Activated CD8-positive, alpha-beta memory T cell treated with anti-CD3 and anti-CD28 coated beads, Interleukin-2, amount 50 U/mL, for 1 hour (primary cell): ENCODE data around the gene TMEM87B.

Experiments
- DNase-seq: peaks from one replicate; pipeline ENCODE4 v3.0.0-alpha.2; 2020; ENCODE audit errors: extremely low read depth

The TMEM87B gene

DNA sequence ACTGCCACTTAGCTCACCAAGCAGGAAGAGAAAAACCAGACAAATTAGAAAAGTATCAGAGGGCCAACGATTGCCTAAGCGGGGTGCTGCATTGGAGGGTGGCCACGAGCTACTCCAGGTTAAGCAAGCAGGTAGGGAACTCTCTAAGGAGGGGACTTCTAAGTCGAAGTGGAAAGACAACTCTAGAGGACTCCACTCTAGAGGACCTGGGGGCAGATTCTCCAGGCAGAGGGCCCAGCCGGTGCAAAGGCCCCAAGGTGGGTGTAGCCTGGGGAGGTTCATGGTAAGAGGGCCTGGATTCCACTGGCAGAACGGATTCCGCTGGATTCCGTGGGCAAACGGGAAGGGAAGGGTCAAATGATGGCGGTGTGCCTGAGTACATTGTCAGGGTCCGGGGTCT, 95.8 kb downstream of the TMEM87B start:
- no peak for DNase-seq

DNA sequence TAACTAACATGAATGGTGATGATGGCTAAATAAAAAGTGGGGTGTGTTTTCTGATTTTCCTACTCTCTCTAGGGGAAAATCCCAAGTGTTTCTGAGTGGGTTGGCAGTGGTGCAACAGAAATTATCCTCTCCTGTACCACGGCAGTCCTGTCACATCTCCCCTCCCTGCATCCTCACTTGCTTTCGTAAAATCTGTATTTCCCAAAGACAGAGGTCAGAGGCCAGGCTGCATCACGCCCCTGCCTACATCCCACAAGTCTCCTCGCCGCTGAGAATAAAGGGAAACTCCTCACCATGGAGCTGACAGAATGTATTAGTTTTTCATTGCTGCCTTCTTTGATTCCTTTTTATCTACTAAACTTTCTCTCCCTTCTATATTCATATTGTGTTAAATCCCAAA, 96.2 kb downstream of the TMEM87B start:
- no peak for DNase-seq

DNA sequence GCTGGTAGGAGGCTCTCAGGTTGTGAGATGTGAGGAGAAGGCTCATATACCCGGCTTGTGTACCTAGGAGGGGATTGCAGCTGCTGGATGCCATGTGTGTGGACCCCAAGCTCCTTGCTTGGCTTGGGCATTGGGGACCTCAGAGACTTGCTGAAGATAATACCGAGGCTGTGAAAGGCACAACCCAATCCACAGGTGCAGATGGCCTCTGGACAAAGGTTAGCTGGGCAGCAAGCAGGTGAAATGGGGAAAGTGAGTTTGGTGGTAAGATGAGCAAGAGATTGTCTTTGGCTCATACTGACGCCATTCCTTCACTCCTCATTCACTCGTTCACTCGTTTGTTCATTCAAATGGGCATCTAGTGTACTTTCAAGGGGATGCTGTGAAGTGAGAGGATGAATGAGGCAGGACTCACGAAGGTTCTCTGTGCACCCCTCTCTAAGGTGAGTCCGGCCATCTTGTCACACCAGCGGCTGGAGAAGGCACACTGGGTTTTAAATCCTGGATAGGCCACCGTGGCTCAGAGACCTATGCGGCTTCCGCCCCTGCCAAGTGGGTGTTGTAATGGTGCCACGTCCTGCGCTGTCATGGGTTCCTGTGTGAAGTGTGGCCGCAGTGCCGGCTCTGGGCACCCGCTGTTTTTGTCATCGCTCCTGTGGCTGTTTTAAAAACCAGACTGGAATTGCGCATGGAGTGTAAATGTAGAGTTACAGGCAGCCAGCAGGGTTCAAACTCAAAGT, 96.8 kb downstream of the TMEM87B start:
- no peak for DNase-seq

DNA sequence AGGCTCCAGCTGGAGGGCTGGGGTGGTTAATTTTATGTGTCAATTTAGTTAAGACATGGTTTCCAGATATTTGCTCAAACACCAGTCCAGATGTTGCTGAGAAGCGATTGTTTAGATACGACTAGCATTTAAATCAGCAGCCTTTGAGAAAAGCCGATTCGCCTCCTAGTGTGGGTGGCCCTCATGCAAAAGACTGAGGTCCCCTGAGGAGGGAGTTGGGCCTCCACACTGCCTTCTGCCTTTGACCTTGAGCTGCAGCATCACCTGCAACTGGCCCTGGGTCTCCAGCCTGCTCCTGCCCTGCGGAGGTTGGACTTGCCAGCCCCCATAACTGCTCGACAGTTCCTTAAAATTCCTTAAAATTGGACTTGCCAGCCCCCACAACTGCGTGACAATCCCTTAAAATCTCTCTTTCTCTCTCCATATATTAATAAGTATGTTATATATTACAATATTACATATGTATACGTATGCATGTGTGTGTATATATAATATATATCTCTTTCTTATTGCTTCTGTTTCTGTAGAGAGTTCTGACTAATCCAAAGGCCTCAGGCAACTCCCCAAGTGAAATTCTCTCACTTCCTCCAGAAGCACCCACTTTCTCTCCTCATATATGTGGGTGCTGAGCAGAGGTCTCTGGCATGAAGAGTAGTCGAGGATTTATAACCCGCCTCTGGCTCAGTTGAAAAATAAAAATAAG, 97.6 kb downstream of the TMEM87B start:
- DNase-seq = no peak

DNA sequence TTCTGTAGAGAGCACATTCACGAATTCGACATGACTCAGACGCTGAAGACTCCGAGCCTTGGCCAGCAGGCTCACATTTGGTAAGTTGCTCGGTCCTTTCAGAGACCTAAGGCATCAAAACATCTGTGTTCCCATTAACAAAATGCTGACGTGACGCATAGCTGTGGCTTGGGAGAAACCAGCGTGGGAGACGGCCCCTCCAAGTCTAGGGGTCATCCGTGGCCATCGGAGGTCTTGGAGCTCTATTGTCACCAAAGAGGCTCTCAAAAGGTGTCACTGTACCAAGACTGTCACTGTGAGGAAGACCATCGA, 98.1 kb downstream of the TMEM87B start:
- DNase-seq = no peak

DNA sequence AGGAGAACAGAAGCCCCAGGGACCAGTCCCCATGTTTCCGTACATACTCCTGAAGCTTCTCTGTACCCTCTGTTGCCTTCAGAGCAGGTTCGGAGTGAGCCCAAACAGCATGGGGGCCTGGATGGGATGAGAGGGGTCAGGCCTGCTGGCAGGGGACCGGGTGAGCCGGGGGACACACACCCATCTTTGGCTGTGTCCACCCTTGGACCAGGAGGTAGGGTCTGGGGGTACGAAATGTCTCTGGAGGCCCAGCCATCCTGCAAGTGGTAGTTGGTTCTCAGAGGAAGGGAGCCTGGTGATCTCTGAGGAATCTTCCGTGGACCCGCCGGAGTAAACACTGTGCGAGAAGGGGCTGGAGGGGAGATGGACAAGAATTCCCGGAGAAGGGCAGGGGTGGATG, 98.4 kb downstream of the TMEM87B start:
- DNase-seq = no peak

DNA sequence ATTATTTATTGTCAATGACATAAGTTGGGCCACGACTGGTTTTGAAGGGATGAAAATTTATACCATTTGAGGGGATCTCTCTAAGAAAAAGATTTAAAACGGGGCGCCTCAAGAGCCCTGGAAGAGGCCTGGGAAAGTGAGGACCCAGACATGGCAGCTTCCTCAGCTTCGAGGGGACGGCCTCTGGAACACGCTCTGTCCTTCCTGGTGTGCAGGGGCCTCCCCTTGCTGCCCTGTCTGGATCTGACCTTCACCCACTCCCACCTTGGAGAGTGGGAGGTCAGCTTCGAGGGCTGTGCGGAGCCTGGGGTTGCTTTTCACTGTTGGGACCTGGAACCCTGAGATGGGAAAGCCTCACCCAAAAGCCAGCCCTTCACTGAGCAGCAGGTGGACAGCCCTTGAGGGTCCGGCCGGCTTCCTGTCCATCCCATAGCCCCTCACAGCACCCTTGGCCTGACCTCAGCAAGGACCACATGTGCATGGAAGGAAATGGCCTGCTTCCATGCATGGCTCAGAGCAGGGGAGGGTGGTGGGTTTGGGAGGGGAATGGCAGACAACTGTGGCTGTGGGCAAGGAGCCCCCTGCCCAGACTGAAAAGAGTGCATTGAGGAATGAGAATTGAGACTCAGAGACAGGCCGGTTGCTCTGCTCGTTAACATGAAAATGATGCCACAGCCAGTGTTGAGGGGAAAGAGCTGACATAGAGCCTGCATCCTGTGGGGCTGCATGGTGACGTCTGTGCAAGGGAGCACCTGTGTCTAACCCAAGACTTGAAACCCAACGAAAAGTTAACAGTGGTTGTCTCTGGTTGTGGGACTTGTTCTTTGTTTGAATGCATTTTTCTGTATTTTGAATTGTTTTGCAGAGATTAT, 99.4 kb downstream of the TMEM87B start:
- DNase-seq = peak; percentile 38

DNA sequence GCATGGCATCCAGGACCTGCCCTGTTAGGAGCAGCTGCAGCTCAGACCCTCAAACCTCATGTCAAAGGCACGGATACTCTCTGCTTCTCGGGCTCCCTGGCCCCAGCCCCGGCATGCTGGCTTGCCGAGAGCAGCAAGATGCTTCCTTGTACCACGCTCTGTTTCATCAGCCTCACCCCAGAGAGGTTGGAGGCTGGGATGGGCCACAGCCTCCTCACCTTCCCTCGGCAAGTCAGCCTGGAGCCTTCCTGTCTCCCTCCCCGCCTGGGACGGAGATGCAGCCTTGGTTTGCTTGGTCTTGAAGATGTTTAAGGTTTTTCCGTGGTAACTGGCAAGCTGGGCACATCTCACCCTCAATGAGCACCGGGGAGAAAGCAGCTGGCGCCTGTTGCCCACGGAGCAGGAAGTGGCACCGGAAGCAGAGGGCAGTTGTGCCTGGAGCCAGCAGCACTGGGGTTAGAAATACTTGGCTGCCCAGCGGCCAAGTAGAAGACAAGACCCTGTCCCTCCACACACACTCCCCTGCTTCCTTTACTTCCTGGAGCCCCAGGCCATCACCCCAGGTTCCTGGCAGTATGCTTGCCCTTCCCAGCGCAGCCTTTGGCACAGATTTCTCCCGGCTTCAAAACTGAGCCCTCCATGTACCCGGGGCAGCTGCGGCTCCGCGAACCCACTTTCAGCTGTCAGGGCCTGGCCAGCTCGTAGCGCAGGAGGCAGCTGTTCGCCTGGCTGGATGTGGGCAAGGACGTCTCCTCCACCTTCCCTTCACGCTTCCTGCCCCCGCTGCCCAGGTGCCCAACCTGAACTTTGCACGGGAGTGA, 100.5 kb downstream of the TMEM87B start:
- no peak for DNase-seq

DNA sequence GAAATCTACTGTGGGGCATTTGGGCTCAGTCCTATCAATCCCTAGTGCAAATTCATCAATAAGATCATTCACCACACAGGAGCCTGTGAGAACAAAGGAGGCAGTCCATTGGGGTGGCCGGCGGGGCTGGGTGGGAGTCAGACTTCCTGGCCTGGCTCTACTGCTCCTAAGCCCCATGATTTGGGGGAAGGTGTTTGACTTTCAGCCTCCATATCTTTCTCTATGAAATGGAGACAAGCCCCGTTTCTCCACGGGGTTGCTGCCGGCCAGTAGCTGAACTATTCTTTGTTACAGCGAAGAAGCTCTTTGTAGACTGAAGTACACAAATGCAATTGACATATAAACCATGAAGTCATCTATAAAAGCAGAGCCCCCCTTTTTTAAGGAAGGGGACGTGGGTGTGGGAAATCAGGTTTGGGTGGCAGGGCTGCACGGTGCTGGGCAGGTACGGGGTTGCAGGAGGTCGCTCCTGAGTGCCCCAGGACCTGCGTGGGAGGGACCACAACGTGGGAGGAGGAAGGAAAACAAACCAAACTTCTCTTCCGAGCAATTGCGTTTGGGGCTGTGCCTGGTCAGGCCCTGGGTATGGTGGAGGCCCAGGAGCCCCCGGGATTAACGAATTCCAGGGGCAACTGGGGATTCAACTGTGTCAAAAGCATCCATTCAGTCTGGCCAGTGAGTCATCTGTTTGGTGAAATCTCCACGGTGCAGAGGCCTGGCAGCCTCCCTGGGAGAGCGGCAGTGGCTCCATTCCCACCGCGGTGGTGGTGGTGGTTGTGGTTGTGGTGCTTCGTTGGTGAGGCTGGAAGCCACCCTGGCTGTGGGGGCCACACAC, 101.3 kb downstream of the TMEM87B start:
- no peak for DNase-seq

DNA sequence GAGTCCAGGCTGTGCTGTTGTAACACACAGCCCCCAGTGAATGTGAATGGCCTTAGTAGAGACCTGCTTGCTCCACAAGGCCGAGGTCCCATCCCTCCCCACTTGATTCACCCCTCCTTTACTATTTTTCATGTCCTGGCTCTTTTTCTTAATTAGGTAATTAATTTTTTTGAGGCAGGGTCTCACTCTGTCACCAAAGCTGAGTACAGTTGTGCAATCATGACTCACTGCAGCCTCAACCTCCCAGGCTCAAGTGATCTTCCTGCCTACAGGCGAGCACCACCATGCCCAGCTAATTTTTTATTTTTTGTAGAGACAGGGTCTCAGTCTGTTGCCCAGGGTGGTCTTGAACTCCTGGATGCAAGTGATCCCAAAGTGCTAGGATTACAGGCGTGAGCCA, 102.4 kb downstream of the TMEM87B start:
- no peak for DNase-seq

DNA sequence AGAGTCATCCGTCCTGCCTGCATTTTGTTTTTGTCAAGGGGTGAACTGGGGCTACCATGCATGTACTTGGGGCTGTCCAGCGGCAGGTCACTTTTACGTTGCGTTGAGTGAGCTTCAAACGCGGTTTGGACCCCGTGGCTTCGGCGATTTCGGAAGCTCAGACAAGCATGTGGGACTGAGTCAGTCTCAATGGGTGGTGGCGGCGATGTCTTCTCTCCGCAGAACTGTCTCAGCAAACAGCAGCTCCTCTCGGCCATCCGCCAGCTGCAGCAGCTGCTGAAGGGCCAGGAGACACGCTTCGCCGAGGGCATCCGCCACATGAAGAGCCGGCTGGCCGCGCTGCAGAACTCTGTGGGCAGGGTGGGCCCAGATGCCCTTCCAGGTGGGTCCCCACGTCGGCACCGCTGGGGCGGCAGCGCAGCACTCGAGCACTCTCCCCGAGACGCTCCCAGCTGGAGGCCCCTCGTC, 104.4 kb downstream of the TMEM87B start:
- DNase-seq = no peak

DNA sequence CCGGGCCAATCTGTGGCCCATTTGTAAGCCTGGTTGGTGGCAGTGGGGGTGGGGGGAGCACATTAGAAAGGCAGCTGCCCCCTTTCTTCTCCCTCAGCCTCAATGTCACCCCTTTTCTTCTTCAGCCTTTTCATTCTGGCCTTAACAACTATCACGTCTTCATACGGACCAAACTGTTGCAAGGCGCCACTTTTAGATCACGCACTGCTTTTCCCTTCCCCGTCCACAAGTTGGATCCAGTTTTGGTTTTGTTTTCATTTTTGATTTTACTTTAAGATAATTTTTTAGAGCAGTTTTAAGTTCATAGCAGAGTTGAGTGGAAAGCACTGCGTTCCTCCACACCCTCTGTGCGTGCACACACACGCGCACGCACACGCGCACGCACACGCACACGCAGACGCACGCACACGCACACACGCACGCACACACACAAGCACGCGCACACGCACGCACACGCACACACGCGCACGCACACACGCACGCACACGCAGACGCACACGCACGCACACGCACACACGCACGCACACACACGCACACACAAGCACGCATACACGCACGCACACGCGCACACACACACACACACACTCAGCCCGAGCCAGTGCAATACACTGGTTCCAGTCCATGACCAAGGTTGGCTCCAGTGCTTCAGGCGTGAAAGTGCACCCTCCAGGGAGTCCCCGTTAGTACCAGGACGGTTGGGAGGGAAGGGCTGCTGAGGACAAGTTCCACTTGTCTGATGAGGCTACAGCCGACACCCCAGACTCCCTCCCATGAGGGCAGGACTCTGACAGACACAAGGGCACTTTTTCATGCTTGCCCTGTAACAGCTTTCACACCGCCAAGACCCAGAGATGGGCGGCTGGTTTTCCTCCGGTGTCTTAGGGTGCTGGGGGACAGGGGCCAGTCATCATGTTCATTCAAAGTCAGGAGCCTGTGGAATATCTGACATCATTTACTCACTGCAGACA, 105.5 kb downstream of the TMEM87B start:
- no peak for DNase-seq

DNA sequence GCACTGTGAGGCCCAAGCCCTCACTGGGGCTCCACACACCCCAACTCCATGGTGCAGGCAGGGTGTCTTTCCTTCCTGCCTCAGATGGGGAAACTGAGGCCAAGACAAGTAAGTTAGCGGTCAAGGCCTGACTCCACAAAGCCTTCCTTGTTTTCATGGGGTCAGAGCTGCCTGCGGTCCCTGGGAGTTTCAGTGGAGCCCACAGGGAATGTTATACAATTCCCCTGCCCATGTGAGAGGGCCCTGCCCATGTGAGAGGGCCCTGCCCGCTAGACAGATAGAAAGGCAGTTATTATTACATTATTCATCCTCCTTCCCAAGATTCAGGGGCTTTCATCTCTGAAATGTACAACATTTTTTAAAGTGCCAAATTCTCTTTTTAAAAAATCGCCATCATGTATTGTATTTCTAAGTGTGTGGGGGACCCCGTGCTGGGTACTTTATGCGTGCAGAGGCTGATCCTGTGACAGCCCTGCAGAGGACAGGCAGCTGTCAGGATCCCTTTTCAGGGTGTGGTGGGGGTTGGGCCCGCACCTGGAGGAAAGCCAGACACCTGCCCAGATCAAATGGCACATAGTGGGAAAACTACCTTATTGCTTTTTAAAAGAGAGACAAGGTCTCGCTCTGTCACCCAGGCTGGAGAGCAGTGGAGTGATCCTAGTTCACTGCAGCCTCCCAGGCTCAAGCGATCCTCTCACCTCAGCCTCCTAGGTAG, 106.5 kb downstream of the TMEM87B start:
- DNase-seq = no peak

DNA sequence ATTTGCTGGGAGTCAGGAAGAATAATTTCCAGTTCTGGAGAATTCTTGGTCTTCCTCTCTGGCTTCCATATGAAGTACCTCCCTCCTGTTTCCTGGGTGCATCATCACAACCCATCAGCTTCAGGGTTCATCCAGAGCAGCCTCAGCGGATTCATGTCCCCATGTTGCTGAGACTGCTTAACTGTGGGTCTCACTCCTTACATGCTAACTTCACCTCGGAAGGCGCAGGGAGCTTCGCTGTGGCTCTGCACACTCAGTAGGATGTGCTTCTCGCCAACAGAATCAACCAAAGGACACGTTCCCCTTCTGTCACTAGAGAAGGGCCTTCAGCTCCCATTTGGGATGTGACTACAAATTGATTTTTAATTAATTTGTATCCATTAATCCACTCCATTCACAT, 107.3 kb downstream of the TMEM87B start:
- DNase-seq = no peak

DNA sequence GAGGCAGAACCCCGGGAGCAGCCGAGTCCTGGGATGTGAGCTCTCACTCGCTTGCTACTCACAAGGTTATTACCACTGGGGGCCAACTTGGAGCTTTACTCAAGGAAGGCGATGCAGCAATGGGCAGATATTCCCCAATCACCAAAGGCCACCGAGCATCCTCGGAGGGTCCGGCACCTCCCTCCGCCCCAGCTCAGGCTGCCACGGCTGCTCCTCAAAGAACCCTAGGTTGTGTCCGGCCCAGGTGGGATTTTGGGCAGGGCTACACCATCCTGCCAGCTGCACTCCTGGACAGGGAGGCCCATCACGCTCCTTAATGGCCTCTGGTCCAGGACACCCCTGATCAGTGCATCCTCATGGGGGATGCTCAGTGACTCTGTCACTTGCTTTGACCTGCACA, 107.9 kb downstream of the TMEM87B start:
- DNase-seq = no peak

DNA sequence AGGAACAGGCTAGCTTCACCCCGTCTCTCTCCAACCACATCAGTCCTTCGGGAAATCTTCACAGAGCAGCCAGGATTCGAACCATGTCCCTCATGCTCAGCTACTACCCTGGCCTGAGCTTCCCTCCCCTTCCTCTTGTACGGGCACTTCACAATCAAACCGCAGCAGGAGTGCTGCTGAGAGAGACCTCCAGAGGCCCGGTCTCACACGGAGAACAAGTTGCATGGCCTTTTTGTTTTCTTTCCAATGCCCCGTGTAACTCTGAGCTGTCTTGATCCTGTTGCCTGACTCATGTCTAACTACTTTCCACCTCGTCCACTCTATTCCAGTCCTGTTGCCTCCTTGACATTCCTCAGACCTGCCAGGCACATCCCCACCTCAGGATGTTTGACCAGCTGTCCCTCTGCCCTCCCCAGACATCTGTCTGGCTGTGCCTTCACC, 108.5 kb downstream of the TMEM87B start:
- DNase-seq = no peak

DNA sequence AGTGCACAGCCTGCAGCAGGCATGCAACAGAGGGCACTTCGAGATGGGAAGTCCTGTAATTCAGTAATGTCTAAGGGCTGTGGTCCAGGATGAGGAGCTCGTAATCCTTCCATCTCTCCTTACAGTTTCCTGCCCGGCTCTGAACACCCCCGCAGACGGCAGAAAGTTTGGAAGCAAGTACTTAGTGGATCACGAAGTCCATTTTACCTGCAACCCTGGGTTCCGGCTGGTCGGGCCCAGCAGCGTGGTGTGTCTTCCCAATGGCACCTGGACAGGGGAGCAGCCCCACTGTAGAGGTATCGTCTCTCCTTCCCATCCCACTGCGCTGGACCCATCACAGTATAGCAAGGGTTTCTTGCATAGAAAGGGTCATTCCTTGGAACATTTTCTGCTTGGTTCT, 109.8 kb downstream of the TMEM87B start:
- no peak for DNase-seq

DNA sequence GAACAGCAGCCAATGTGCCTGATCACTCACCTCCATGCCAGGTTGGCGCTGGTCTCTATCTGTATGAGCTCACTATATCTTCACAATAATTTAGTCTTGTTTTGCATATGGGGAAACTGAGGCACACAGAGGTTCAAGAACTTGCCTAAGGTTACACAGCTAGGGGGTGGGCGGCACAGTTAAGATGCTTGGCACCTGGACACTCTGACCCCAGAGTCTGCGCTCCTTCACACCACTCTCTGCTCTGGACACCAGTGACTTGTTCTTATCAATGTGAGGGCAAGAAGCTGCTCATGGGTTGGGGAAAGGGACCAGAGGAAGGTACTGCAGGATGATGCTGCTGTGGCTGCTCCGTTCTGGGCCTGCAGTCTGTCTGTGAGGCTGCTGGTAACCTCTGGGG, 110.2 kb downstream of the TMEM87B start:
- DNase-seq = no peak
